C1 segment of cervical spinal cord (tissue), 14 donors: ENCODE results near the gene TSEN2.
A peak's percentile ranks its signal among the peaks of the same experiment; 100 is the strongest.
"Not testable (repeated sequence)": the region's sequence is repeated elsewhere in the genome, so short reads cannot be mapped to it uniquely, and the experiment has no call there.

Experiments
- DNase-seq, 14 donors: peaks; one replicate each; lab custom pipeline; 2025; lab: John Stamatoyannopoulos, UW

The TSEN2 gene

GRCh38 chr3:12503126-12503957 is 19.1 kb downstream of the TSEN2 start:
- no peak for DNase-seq

- DNase-seq: no peak
Measured at GRCh38 chr3:12506201-12506709, 22.0 kb downstream of the TSEN2 start.

GRCh38 chr3:12507591-12508281 is 23.5 kb downstream of the TSEN2 start:
- DNase-seq: no peak

- DNase-seq: no peak
Measured at GRCh38 chr3:12508291-12508700, 24.0 kb downstream of the TSEN2 start.

- DNase-seq: no peak
Measured at GRCh38 chr3:12509466-12509865, 25.2 kb downstream of the TSEN2 start.

- no peak for DNase-seq
Measured at GRCh38 chr3:12512534-12513118, 28.3 kb downstream of the TSEN2 start.

- no peak for DNase-seq
Measured at GRCh38 chr3:12513694-12514446, 29.6 kb downstream of the TSEN2 start.

GRCh38 chr3:12515631-12516030 is 31.4 kb downstream of the TSEN2 start:
- DNase-seq: no peak

GRCh38 chr3:12516873-12517272 is 32.6 kb downstream of the TSEN2 start:
- DNase-seq: no peak

GRCh38 chr3:12518261-12519028 is 34.2 kb downstream of the TSEN2 start:
- DNase-seq: no peak

GRCh38 chr3:12521010-12521409 is 36.7 kb downstream of the TSEN2 start:
- no peak for DNase-seq

GRCh38 chr3:12522721-12523120 is 38.4 kb downstream of the TSEN2 start:
- DNase-seq: no peak

GRCh38 chr3:12527757-12528143 is 43.5 kb downstream of the TSEN2 start:
- no peak for DNase-seq

- no peak for DNase-seq
Measured at GRCh38 chr3:12532182-12532581, 47.9 kb downstream of the TSEN2 start.

- DNase-seq: no peak
Measured at GRCh38 chr3:12536423-12536822, 52.1 kb downstream of the TSEN2 start.

GRCh38 chr3:12541625-12542024 is 57.3 kb downstream of the TSEN2 start:
- DNase-seq: no peak

GRCh38 chr3:12543497-12543896 is 59.2 kb downstream of the TSEN2 start:
- not testable (repeated sequence) for DNase-seq

GRCh38 chr3:12544652-12545472 is 60.6 kb downstream of the TSEN2 start:
- peak in 1 of 14 donors; percentile 57 for DNase-seq

GRCh38 chr3:12545473-12545791 is 61.2 kb downstream of the TSEN2 start, which contains the start of gene MKRN2OS:
MKRN2OS (minus strand) TSS chr3:12545499; CDS start chr3:12545464, 35 bp downstream.
- DNase-seq: peak in 1 of 14 donors; percentile 69
